ENCODE measurements around the gene INSR.

DNA sequence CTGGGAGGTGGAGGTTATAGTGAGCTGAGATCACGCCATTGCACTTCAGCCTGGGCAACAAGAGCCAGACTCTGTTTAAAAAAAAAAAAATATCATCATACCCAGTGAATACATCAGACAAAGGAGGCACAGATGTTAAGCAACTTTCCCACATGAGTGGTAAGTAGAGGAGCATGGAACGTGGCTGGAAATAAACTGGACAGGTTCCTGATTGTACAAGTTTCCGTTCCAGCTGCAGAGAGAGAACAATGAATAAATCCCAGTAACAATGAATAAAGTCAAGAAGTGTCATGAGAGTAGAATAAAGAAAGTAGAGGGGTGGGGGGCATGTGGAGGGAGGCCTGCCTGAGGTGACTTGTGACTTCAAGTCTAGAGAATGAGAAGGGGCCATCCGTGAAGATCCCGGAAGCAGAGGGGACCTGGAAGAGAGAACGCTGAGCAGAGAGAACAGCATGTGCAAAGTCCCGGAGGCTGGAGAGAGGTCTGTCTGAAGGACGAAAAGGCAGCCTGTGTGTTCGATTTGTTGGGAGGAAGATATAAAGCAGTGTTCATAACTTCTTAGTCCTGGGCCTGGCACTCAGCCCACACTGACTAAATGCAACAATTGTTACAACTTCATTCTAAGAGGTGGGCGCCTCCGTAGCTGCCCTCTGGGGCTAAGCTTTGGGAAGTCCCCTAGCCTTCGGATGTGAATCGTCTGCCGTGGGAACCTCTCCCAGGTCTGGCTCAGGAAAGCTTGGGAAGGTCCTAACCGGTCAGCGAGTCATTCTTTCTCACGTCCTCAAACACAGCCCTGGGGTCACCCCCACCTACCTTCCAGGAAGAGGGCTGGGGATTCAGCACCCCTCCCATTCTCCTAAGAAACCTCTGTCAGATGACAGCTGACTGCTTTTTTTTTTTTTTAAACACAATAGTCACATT is 39.2 kb upstream of the INSR start:
- TF ChIP-seq SUZ12 (IDR thresholded peaks at IDR 0.05; ENCODE audit: low read length) (no peak), CTCF (IDR thresholded peaks at IDR 0.05; ENCODE audit: control extremely low read depth in 1 of 3, insufficient read depth in 1 of 3, low read depth in 1 of 3, low read length in 3 of 3) (no peak), TAF1 (IDR thresholded peaks at IDR 0.05; ENCODE audit: low read depth, low read length) (no peak), POLR2AphosphoS5 (IDR thresholded peaks at IDR 0.05; ENCODE audit: low read depth, low read length) (no peak), JUN (IDR thresholded peaks at IDR 0.05; ENCODE audit: low read depth, low read length) (no peak), FOSL1 (IDR thresholded peaks at IDR 0.05; ENCODE audit: insufficient read depth, low read depth, low read length) (no peak)

All from H1 (cell line).